ENCODE data around the gene UBL5. TPM values are rescaled to one million over a fixed set of nuclear protein-coding genes. Genes with fewer than 3 reads are reported as not detected.

Gene UBL5
- total and polyA plus RNA-seq, 10 of the 15 experiments (the other 5 are each of a cell fraction or from before 2014, with no cell fraction given): 297 to 897 (median 711) TPM

GRCh38 chr19:9861503-9861902 is 33.8 kb downstream of the UBL5 start (continued):
- TF ChIP-seq CEBPZ (IDR thresholded peaks at IDR 0.05; ENCODE audit: low read depth, low read length) (no peak), BACH1 (IDR thresholded peaks at IDR 0.05; ENCODE audit: borderline replicate concordance) (no peak)

GRCh38 chr19:9862938-9863337 is 35.2 kb downstream of the UBL5 start:
- DNase-seq (ENCODE audit: low read depth, low spot score): no peak
- Histone ChIP-seq H2AFZ (ENCODE audit: control insufficient read depth, low read depth, low read length) (no peak overlapping the region), H3K4me2 (ENCODE audit: control insufficient read depth, insufficient read depth) (no peak overlapping the region), H3K27me3 (replicated peaks in 1 of 2; ENCODE audit: control insufficient read depth in 2 of 2, insufficient read depth in 2 of 2, low read length in 1 of 2) (no peaks in the 10 kb centered on the region), H3K36me3 (ENCODE audit: control insufficient read depth in 2 of 2, insufficient read depth in 2 of 2, low read length in 1 of 2) (no peaks in the 10 kb centered on the region), H3K27ac (ENCODE audit: control insufficient read depth, insufficient read depth) (no peak overlapping the region), H3K79me2 (ENCODE audit: control insufficient read depth, insufficient read depth, low read length) (no peaks in the 10 kb centered on the region), H3K4me3 (no peak overlapping the region), H3K9me3 (replicated peaks; ENCODE audit: control insufficient read depth, insufficient read depth, low read length) (no peaks in the 10 kb centered on the region), H3K4me1 (ENCODE audit: control insufficient read depth, insufficient read depth, low read length) (peaks cover 11% of the 10 kb centered on the region), H3K9ac (ENCODE audit: control insufficient read depth, insufficient read depth, low read length) (no peak overlapping the region), H4K20me1 (ENCODE audit: control insufficient read depth, insufficient read depth) (no peaks in the 10 kb centered on the region)
- BruUV-seq (replicated peaks): no TSS peak
- FAIRE-seq: no peak
- TF ChIP-seq FOXK2 (IDR thresholded peaks at IDR 0.05) (no peak), NR2C2 (IDR thresholded peaks at IDR 0.05; ENCODE audit: borderline replicate concordance, control insufficient read depth, insufficient read length, low read depth) (no peak), CHD2 (IDR thresholded peaks at IDR 0.05; ENCODE audit: borderline replicate concordance, low read depth, low read length) (no peak), RELA (IDR thresholded peaks at IDR 0.05; ENCODE audit: borderline replicate concordance, partially characterized antibody) (no peak), NFYA (IDR thresholded peaks at IDR 0.05; ENCODE audit: borderline replicate concordance, low read depth, low read length) (no peak), PAX8 (IDR thresholded peaks at IDR 0.05) (no peak), CHD4 (IDR thresholded peaks at IDR 0.05) (no peak)
- ChIA-PET CTCF (no interaction called here), RAD21 (ENCODE audit: unreplicated experiment) (no interaction called here), SMC1A (ENCODE audit: uncharacterized antibody, unreplicated experiment) (interaction anchor here (0.6 to 1.0 kb wide), 2 partner anchors 60 to 237 kb away, joined by 3 read pairs; no protein-coding TSS in a partner anchor), POLR2A (no interaction called here)
- in situ Hi-C loops (cut with MboI): no loop called here
- intact Hi-C loops (cut with micrococcal nuclease; ENCODE audit: unreplicated experiment): no loop called here
- no peak for ATAC-seq
- 39% methylated on average over 4 of the region's 4 CpGs for WGBS (ENCODE audit: insufficient coverage, insufficient replicate concordance, low lambda C conversion rate, missing lambda C conversion rate)

All from GM12878 (cell line).